ENCODE data around the gene ITGB2. TPM values are rescaled to one million over a fixed set of nuclear protein-coding genes. Genes with fewer than 3 reads are reported as not detected.

Gene ITGB2
- total RNA-seq, 6 experiments from 2014 or later: 0.19 to 0.45 (median 0.33) TPM; not detected in 3

DNA sequence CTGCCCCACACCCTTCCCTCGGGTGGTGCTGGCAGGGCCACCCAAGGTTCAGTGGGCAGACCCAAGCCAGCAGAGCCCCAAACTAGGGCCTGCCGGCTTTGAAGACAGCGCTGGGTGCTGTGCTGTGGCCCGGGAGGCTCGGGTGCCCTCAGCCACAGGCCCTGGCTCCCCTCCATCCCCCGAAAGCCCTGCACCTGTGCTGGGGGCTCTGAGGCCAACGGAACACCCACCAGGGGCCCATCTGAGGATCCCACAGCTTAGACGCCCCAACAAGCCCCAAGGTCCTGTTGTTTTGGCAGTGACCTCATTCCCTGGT is 8.6 kb downstream of the ITGB2 start:
- TF ChIP-seq, protein P1, sequence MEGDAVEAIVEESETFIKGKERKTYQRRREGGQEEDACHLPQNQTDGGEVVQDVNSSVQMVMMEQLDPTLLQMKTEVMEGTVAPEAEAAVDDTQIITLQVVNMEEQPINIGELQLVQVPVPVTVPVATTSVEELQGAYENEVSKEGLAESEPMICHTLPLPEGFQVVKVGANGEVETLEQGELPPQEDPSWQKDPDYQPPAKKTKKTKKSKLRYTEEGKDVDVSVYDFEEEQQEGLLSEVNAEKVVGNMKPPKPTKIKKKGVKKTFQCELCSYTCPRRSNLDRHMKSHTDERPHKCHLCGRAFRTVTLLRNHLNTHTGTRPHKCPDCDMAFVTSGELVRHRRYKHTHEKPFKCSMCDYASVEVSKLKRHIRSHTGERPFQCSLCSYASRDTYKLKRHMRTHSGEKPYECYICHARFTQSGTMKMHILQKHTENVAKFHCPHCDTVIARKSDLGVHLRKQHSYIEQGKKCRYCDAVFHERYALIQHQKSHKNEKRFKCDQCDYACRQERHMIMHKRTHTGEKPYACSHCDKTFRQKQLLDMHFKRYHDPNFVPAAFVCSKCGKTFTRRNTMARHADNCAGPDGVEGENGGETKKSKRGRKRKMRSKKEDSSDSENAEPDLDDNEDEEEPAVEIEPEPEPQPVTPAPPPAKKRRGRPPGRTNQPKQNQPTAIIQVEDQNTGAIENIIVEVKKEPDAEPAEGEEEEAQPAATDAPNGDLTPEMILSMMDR (IDR thresholded peaks at IDR 0.05): no peak
- Mint-ChIP-seq H3K27me3 (ENCODE audit: insufficient read depth) (peaks cover 15% of the 10 kb centered on the region), H3K9me3 (no peaks in the 10 kb centered on the region), H3K4me1 (ENCODE audit: low read depth) (peaks cover 16% of the 10 kb centered on the region), H3K27ac (no peak overlapping the region), H3K4me3 (no peak overlapping the region), H3K36me3 (ENCODE audit: low read depth) (no peaks in the 10 kb centered on the region)
- no peak for DNase-seq

- no peak overlapping the region for H3K27ac Mint-ChIP-seq
- no peaks in the 10 kb centered on the region for H3K36me3 Mint-ChIP-seq (ENCODE audit: low read depth)
- no peak overlapping the region for H3K4me3 Mint-ChIP-seq
- no peak for DNase-seq
- no peaks in the 10 kb centered on the region for H3K9me3 Mint-ChIP-seq
- H3K4me1 Mint-ChIP-seq (ENCODE audit: low read depth): peaks cover 16% of the 10 kb centered on the region
- TF ChIP-seq, protein P1 (IDR thresholded peaks at IDR 0.05): peak; percentile 27; the same call in 1 of the 2 replicates
- H3K27me3 Mint-ChIP-seq (ENCODE audit: insufficient read depth): peaks cover 13% of the 10 kb centered on the region
Measured at GRCh38 chr21:44911384-44912157, 9.1 kb downstream of the ITGB2 start.

GRCh38 chr21:44911068-44911383 is 9.7 kb downstream of the ITGB2 start:
- H3K4me1 Mint-ChIP-seq (ENCODE audit: low read depth): peaks cover 16% of the 10 kb centered on the region
- no peak for DNase-seq
- no peak overlapping the region for H3K4me3 Mint-ChIP-seq
- TF ChIP-seq, protein P1 (IDR thresholded peaks at IDR 0.05): no peak
- no peaks in the 10 kb centered on the region for H3K9me3 Mint-ChIP-seq
- peaks cover 13% of the 10 kb centered on the region for H3K27me3 Mint-ChIP-seq (ENCODE audit: insufficient read depth)
- H3K27ac Mint-ChIP-seq: no peak overlapping the region
- no peaks in the 10 kb centered on the region for H3K36me3 Mint-ChIP-seq (ENCODE audit: low read depth)

DNA sequence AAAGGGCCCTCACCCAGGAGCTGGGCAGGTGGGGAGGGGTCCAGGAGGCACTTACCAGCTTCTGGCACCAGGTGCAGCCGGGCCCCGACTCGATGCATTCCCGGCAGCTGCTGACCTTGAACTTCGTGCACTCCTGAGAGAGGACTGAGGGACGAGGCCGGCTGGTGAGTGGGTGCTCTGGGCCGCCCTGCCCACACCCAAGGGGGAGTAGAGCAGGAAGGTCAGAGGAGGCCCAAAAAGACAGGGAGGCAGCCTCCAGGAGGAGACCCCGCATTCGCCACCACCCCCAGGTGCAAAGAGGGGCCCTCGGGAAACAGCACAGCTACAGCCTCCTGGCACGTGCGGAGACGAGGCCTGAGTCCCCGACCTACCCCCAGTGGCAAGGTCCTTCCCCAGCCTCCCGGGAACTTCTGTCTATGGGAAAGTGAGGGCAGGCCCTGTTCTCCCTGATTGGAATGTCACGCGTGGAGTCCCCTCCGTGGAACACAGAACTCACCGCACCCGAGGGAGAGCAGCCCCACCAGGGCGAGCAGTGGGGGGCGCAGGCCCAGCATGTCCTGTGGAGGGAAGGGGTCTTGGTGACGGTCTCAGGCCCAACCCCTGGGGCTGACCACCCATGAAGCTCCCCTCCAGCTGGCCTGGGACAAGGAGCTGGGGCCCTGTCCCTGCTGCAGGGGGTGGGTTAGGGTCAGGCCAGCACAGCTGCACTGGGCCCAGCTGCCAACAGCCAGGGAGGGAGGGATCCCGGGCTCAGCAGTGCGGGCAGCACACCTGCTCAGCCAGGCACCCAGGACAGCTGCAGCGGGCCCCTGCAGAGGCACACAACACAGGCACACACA is 10.3 kb downstream of the ITGB2 start:
- TF ChIP-seq, protein P1 (IDR thresholded peaks at IDR 0.05): no peak
- Mint-ChIP-seq H3K4me1 (ENCODE audit: low read depth) (peaks cover 14% of the 10 kb centered on the region), H3K4me3 (no peak overlapping the region), H3K36me3 (ENCODE audit: low read depth) (no peaks in the 10 kb centered on the region), H3K27ac (no peak overlapping the region), H3K9me3 (no peaks in the 10 kb centered on the region), H3K27me3 (ENCODE audit: insufficient read depth) (peaks cover 13% of the 10 kb centered on the region)
- no peak for DNase-seq

DNA sequence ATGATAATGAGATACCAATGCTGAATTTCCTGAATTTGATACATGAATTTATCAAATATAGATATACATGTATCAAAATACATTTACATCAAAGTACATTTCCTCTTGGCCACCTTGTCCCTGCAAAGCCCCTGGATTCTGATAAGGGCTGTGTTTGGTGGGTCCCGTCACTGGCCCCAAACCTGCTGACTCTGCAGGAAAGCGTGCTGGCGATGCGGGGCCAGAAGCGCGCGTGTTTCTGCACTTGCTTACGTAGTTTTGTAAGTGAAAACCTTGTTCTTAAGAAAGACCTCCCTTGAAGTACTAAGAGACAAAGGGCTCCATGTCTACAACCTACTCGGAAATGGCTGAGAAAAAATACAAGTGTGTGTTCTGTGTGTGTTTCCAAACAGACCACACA is 11.0 kb downstream of the ITGB2 start:
- Mint-ChIP-seq H3K4me1 (ENCODE audit: low read depth) (peaks cover 6% of the 10 kb centered on the region), H3K27ac (no peak overlapping the region), H3K9me3 (no peaks in the 10 kb centered on the region), H3K27me3 (ENCODE audit: insufficient read depth) (peaks cover 13% of the 10 kb centered on the region), H3K36me3 (ENCODE audit: low read depth) (no peaks in the 10 kb centered on the region), H3K4me3 (no peak overlapping the region)
- TF ChIP-seq, protein P1 (IDR thresholded peaks at IDR 0.05): no peak
- no peak for DNase-seq
